ENCODE data around the gene TWSG1.
A peak's percentile ranks its signal among the peaks of the same experiment; 100 is the strongest.
"Not testable (repeated sequence)": the region's sequence is repeated elsewhere in the genome, so short reads cannot be mapped to it uniquely, and the experiment has no call there.

Gene TWSG1

GRCh38 chr18:9394046-9394445, 59.5 kb downstream of the TWSG1 start:
- DNase-seq, result no peak

DNA sequence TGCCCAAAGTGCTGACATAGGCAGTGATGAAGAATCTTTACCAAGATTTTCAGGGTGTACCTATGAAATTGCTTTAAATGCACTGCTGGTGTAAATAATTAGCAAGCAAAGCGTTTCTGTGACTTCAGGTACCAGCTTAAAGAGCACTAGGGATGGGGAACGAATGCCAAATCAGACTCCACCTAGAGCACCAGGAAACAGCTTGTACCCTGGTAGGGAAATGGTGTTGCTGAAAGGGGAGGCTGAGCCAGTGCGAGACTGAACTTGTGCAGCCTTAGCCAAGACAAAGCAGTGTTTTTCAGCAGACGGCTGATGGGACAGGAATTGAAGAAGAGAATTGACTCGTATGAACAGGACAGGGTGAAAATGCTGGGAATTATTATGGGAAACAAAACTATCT, 65.6 kb downstream of the TWSG1 start:
- DNase-seq, result no peak

GRCh38 chr18:9401176-9401575, 66.6 kb downstream of the TWSG1 start:
- no peak for DNase-seq

DNA sequence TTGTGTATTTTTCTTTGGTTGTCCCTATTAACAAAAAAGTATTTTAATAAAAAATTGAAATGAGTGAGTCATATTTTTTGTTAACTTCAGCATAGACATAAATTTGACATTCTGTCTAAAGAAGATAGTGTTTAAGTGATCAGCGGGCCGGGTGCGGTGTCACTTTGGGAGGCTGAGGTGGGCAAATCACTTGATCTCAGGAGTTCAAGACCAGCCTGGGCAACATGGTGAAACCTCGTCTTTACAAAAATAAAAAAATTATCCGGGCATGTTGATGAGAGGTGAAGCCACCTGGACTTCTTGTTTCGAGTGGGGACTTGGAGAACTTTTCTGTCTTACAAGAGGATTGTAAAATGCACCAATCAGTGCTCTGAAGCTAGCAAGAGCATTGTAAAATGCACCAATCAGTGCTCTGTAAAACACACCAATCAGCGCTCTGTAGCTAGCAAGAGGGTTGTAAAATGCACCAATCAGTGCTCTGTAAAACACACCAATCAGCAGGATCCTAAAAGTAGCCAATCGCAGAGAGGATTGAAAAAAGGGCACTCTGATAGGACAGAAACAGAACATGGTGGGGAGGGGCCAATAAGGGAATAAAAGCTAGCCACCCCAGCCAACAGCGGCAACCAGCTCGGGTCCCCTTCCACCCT, 67.9 kb downstream of the TWSG1 start:
- not testable (repeated sequence) for DNase-seq

DNA sequence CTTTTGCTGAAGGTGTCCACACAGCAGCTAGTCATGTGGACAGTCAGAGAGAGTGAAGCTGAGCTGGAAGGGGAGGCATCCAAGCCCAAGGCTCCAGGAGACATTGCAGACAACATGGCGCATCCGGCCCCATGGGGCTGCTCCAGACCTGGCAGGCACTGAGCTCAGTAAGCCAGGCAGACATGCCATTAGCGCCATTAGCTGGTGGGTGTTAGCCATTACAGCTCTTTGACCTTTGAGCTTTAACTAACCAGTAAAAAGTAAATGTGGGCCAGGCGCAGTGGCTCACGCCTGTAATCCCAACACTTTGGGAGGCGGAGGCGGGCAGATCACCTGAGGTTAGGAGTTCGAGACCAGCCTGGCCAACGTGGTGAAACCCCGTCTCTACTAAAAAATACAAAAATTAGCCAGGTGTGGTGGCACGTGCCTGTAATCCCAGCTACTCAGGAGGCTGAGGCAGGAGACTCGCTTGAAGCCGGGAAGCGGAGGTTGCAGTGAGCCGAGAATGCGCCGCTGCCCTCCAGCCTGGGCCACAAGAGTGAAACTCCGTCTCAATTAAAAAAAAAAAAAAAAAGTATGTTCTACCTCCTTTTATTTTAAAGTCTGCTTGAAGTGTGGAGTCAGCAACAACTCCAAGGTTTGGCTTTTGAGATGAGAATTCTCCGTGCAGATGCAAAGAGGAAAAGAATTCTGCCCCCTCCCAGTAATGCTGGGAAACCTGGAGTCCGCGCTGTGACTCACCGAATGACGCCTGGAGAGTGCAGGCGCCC, 69.4 kb downstream of the TWSG1 start:
- no peak for DNase-seq

DNA sequence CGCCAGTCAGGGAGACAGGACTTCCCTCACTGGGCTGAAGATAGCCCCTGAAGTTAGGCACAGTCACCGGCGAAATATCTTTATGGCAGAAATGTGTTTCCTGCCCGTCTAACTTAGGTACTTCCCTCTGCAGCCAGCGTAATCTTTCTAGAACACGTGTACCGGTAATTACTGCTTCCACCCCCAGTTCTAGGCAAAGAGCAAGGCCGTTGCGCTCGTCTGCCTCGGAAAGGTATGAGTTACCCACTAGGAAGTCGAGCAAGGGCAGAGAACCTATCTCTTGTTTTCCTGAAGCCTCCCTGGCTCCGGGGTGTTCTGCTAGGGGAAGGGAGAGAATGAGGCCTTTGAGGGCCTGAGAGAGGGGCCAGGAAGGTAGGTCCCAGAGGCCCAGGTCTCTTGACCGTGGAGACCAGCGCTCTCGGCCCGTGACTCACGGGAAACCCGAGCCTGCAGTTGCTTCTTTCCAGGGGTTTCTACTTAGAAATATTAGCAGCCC, 70.0 kb downstream of the TWSG1 start:
- peak in 2 of 5 donors; percentile 0 to 18 for DNase-seq

GRCh38 chr18:9405130-9405529, 70.6 kb downstream of the TWSG1 start:
- DNase-seq, result no peak

- no peak for DNase-seq
Observed at GRCh38 chr18:9405977-9406376, 71.4 kb downstream of the TWSG1 start.

DNA sequence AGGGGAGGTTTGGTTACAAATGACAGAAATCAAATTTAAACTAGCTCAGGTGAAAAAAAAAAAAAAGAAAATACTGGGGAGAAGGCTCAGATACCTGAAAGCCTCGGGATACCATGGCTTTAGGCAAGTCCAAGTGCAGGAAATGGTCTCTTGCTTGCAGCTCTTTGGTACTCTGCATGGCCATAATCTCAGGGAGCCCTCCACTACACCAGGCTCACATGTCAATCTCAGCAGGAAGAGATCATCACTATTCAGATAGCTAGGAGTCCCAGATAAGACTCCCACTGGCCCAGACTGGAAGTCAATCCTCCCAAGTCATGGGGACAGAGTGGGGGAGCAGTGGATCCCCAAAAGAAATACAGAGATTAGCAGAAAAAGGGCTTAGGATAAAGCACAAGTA, 75.9 kb downstream of the TWSG1 start:
- DNase-seq, result no peak

DNA sequence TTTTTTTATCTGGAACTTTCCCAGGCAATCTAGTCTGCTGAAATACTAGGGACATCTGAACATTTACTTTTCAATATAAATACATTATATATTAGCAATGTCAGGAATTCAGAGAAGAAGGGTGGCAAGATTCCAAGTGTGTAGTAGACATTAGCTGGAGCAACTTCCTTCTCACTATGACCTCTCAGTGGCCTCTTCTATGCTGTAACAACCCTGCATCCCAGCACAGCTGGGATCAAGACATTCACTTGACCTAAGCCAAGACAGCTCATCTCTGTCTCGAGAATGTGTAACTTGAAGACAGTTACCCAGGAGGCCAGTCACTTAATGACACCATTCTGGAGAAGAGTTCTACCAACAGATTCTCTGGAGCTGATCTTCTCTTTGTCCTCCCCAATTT, 79.0 kb downstream of the TWSG1 start:
- no peak for DNase-seq

DNA sequence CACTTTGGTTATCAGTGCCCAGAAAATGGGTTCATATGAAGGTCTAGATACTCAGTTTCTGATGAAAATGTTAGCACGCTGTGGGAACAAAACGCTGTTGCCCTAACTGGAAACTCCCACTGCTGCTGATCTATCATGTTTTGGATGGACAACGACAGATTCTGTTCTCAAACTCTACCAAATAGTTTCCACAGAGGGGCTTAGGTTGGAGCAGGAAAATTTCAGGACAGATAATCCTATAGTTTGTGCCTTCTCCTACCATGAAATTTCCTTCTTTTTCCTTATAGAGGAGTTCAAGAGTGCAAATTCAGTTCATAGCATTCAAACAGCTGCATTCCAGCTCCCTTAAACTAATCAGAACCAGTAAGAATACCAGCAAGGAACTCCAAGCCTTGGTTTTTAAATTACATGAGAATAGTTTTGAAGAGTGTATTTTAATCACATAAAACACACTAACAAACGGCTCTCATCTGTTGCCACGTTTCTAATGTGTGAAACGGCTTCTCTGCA, 82.0 kb downstream of the TWSG1 start:
- no peak for DNase-seq

DNA sequence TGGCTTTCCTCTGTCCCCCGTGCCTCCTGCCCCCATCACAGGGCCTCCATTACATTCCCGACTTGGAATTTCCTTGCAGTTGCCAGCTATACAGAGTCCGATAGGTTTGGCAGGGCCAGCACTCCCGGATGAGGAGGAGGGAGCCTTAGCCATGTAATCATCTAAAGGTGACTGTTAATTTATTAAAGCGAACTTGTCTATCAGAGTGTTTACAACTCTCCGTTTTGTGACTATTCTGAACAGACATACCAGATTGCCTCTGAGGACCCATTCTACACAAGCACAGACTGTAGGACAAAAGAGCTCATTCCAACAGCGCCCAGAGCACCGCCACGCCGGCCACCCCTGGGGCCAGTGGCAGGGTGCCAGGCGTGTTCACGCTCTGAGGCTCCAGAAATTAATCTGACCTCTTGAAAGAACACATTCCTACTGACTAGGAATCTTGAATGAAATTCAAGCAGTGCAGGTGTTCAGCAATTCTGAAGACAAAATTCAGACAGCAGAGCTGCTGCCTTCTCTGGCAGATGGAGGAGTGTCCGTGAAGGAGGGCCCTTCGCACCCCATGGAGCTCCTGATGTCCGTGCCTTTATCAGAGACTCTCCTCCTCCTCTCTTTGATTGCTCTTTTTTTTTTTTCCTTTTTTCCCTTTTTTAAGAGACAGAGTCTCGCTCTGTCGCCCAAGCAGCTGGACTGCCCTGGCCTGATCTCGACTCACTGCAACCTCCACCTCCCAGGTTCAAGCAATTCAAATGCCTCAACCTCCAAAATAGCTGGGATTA, 82.7 kb downstream of the TWSG1 start:
- DNase-seq, result no peak

- DNase-seq, result no peak
Observed at GRCh38 chr18:9418047-9418690, 83.6 kb downstream of the TWSG1 start.

GRCh38 chr18:9419956-9420631, 85.5 kb downstream of the TWSG1 start:
- no peak for DNase-seq

DNA sequence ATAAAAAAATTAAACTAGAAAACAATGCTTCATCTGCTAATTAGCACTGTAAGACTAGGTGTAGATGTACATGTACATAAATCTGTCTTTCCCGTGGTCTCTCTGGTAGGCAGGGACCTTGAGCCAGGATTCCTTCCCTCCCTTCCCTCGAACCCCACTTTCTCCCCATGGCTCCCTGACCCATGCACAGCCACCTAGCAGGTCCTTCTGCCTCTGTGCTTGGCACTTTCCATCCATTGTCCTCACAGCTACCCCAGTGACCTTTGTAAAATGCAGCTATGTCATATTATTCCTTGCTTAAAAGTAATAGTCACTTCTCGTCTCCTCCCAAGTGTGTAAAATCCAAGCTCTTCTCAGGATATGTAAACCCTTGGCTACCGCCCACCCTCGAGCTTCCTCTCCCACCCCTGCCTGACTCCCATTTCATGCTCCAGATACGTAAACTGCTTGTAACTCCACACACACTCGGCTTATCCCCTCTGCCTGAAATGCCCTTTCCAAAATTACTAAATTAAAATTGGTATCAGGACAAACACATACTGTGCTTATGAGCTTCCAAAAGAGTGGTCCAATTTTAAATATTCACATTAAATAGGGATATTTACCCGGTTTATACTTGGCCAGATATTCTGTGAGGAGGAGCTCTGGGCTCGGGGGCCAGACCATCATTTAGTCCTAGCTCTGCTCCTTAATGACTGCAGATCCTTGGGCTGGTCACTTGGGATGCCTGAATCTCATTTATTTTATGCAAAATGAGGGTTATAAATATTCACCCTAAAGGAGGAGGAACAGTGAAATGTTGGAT, 86.7 kb downstream of the TWSG1 start:
- no peak for DNase-seq

DNA sequence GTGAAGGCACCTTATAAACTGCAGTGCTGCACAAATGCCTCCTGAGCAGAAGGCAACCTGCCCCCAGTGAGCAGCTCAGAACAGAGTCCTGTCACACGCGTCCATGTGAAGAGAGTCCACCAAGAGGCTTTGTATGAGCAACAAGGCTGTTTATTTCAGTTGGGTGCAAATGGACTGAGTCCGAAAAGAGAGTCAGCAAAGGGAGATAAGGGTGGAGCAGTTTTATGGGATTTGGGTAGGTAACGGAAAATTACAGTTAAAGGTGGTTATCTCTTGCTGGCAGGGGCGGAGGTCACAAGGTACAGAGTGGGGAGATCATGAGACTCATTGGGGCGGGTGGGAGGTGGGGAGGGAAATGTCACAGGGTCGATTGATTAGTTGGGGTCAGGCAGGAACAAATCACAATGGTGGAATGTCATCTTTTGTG, 87.3 kb downstream of the TWSG1 start:
- no peak for DNase-seq

DNA sequence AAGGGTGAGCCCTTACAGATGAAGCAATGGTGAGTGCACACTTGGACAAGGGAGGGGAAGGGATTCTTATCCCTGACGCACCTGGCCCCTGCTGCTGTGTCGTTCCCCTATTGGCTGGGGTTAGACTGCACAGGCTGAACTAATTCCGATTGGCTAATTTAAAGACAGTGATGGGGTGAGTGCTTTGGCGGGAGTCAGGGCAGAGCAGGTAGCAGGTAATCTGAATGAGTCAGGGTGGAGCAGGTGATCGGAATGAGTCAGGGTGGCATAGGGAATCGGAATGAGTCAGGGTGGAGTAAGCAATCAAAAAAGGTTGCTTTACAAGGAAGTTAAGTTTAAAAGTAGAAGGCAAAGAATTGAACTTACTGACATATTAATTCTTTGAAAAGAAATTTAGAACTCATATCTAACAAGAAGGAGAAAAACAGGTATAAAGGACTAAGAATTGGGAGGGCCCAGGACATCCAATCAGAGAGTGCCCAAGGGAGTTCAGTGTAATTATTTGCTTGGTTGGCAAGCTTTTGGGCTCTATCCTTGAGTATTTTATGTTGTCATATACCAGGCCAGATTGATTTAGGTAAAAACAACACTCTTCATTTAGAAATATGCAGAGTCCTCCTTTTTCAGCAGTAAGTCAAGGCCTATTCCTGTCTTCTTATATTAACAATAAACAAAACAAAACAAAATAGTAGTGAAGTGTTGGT, 88.4 kb downstream of the TWSG1 start:
- no peak for DNase-seq

DNA sequence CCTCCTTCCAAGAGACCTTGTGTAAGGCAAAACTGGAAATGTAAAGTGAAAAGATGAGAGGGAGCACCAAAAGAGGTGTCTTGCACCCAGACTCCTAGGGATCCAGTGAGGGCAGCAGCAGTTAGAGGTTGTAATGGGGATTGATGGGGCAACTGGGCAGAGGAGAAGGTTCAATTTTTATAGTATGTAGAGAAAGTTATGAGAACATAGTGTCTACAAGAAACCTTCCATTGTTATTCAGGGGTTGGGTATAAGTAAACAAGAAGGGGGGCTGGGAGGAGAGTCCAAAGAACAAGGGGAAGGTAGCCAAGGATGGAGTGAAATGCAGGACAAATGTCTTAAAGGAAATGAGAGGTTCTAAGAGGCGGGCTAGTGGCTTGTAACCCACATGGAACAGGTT, 89.1 kb downstream of the TWSG1 start:
- DNase-seq, result not testable (repeated sequence)

DNA sequence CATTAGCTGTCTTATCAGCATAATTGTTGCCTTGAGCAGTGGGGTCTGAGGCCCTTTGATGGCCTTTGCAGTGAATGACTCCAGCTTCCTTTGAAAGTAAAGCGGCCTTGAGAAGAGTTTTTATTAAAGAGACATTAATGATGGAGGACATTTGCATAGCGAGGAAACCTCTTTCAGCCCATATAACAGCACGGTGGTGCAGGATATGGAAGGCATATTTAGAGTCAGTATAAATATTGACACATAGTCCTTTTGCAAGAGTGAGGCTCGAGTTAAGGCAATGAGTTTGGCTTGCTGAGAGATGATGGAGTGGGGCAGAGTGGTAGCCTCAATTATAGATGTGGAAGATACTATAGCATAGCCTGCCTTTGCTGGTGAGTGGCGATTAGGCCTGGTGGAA, 89.7 kb downstream of the TWSG1 start:
- DNase-seq, result not testable (repeated sequence)

DNA sequence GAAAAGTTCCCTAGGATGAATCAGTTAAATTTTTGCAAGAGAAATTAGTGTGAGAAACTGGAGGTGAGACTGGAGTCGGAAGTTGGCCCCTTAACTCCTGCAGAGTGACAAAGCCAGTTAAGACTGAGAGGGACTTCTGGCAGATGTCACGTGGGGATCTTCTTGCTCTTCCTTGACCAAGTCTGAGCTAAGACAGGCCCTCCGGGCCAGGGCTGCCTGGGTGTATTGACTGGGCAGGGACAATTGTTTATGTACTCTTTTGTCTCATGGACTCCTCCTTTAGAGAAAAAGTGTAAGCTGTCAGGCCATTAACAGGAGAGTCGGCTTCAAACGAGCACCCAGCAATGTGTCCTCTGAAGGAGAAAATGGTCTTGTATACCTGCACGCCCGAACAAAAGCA, 92.2 kb downstream of the TWSG1 start:
- no peak for DNase-seq

- DNase-seq, result no peak
Observed at GRCh38 chr18:9428301-9428706, 93.7 kb downstream of the TWSG1 start.

Data from T-helper 1 cell (primary cell).